ENCODE results near the gene MYBPH.

Gene MYBPH

DNA sequence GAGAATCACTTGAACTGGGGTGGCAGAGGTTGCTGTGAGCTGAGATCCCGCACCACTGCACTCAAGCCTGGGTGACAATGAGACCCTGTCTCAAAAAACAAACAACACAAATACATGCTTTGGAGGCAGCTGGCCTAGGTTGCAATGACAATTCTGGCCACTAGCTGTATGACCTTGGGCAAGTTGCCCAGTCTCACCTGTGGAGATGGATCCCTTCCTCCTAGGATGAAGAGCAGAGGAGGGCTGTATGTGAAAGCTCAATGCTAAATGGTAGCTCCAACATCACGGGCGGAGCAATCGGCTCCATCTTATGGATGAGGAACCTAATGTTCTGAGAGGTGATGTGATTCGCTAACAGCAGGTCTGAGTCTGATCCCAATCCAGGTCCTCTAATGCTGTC is 27.5 kb downstream of the MYBPH start:
- TF ChIP-seq OSR1 (CRISPR knock-in tag; IDR thresholded peaks at IDR 0.05), result no peak
- TF ChIP-seq ZNF8 (CRISPR knock-in tag; IDR thresholded peaks at IDR 0.05), result no peak
- TF ChIP-seq ISL1 (CRISPR knock-in tag; IDR thresholded peaks at IDR 0.05), result no peak
- no peak for TF ChIP-seq ZNF70 (CRISPR knock-in tag; IDR thresholded peaks at IDR 0.05)
- TF ChIP-seq SNAI2 (CRISPR knock-in tag; IDR thresholded peaks at IDR 0.05), result no peak
- no peak for TF ChIP-seq ZNF565 (CRISPR knock-in tag; conservative IDR thresholded peaks at IDR 0.05; ENCODE audit: low read depth)
- TF ChIP-seq ZFP3 (CRISPR knock-in tag; IDR thresholded peaks at IDR 0.05), result no peak
- ATAC-seq, result no peak

DNA sequence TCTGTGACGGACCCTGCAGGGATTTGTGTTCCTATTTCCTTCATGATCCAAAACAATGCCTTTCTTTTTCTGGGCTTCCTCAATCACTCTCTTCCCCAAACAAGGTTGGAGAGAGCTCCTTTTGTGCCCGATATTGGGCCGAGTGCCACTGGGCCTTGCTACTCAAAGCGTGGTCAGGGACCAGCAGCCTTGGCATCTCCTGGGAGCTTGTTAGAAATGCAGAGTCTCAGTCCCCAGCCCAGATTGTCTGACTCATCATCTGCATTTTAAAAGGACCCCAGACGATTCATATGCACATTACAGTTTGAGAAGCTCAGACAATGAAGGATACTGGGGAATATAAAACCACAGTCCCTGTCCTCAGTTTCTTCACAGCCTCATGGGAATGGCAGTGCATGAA is 28.2 kb downstream of the MYBPH start:
- no peak for ATAC-seq
- no peak for TF ChIP-seq ZNF8 (CRISPR knock-in tag; IDR thresholded peaks at IDR 0.05)

GRCh38 chr1:203146537-203146936 is 29.1 kb downstream of the MYBPH start:
- no peak for ATAC-seq
- TF ChIP-seq GLIS3 (CRISPR knock-in tag; IDR thresholded peaks at IDR 0.05) (no peak), ZNF565 (CRISPR knock-in tag; conservative IDR thresholded peaks at IDR 0.05; ENCODE audit: low read depth) (no peak), SNAI2 (CRISPR knock-in tag; IDR thresholded peaks at IDR 0.05) (no peak), OSR1 (CRISPR knock-in tag; IDR thresholded peaks at IDR 0.05) (no peak), ZFP30 (CRISPR knock-in tag; IDR thresholded peaks at IDR 0.05) (no peak), ISL1 (CRISPR knock-in tag; IDR thresholded peaks at IDR 0.05) (no peak), ZFP3 (CRISPR knock-in tag; IDR thresholded peaks at IDR 0.05) (no peak), ESRRG (CRISPR knock-in tag; IDR thresholded peaks at IDR 0.05) (no peak), ARNTL (CRISPR knock-in tag; IDR thresholded peaks at IDR 0.05; ENCODE audit: borderline replicate concordance, low read depth) (no peak), CREB5 (CRISPR knock-in tag; IDR thresholded peaks at IDR 0.05; ENCODE audit: low read depth) (no peak)

- no peak for ATAC-seq
- no peak for TF ChIP-seq BACH2 (CRISPR knock-in tag; IDR thresholded peaks at IDR 0.05; ENCODE audit: borderline replicate concordance)
- TF ChIP-seq ZNF70 (CRISPR knock-in tag; IDR thresholded peaks at IDR 0.05), result no peak
- no peak for TF ChIP-seq GLIS3 (CRISPR knock-in tag; IDR thresholded peaks at IDR 0.05)
- TF ChIP-seq OSR1 (CRISPR knock-in tag; IDR thresholded peaks at IDR 0.05), result no peak
- TF ChIP-seq ZNF565 (CRISPR knock-in tag; conservative IDR thresholded peaks at IDR 0.05; ENCODE audit: low read depth), result no peak
These were observed 29.6 kb downstream of the MYBPH start for GRCh38 chr1:203146042-203146369.

DNA sequence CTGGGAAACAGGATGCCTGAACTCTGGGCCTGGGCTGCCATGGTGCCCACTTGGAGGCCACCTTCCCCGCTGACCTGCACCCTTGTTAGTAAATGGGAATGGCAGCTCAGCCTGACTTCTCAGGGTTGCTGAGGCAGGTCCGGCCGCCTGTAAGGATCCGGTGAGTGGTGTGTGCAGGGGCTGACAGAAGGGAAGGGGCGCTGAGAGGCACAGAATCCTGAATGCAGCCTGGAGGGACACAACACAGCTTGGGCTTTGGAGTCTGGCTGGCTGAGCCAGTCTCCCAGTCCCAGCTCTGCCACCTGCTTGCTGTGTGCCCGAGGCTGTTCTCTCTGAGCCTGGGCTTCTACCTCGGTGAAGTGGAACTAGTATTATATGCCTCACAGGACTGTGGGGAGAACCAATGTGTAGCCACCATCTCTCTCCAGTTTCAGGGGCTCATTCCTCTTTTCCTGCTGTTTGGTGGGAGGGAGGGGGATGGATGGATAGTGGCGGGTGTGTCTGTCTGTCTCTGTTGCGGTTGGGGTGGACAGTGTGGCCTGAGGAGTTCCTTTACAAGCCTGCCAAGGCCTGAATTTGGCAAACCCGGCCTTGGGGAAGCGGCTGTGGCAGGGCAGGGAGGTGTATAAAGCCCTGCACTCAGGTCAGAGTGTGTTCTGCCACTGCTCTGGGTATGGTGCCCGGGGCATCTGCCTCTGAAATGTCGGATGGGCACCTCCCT is 30.1 kb downstream of the MYBPH start:
- TF ChIP-seq TOX (CRISPR knock-in tag; IDR thresholded peaks at IDR 0.05; ENCODE audit: borderline replicate concordance), result no peak
- no peak for TF ChIP-seq CREB5 (CRISPR knock-in tag; IDR thresholded peaks at IDR 0.05; ENCODE audit: low read depth)
- no peak for TF ChIP-seq GLIS3 (CRISPR knock-in tag; IDR thresholded peaks at IDR 0.05)
- TF ChIP-seq, protein P1, sequence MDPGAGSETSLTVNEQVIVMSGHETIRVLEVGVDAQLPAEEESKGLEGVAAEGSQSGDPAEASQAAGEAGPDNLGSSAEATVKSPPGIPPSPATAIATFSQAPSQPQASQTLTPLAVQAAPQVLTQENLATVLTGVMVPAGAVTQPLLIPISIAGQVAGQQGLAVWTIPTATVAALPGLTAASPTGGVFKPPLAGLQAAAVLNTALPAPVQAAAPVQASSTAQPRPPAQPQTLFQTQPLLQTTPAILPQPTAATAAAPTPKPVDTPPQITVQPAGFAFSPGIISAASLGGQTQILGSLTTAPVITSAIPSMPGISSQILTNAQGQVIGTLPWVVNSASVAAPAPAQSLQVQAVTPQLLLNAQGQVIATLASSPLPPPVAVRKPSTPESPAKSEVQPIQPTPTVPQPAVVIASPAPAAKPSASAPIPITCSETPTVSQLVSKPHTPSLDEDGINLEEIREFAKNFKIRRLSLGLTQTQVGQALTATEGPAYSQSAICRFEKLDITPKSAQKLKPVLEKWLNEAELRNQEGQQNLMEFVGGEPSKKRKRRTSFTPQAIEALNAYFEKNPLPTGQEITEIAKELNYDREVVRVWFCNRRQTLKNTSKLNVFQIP (CRISPR knock-in tag; IDR thresholded peaks at IDR 0.05; ENCODE audit: borderline replicate concordance, low read depth), result no peak
- TF ChIP-seq, protein P2, sequence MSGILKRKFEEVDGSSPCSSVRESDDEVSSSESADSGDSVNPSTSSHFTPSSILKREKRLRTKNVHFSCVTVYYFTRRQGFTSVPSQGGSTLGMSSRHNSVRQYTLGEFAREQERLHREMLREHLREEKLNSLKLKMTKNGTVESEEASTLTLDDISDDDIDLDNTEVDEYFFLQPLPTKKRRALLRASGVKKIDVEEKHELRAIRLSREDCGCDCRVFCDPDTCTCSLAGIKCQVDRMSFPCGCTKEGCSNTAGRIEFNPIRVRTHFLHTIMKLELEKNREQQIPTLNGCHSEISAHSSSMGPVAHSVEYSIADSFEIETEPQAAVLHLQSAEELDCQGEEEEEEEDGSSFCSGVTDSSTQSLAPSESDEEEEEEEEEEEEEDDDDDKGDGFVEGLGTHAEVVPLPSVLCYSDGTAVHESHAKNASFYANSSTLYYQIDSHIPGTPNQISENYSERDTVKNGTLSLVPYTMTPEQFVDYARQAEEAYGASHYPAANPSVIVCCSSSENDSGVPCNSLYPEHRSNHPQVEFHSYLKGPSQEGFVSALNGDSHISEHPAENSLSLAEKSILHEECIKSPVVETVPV (CRISPR knock-in tag; IDR thresholded peaks at IDR 0.05), result no peak
- no peak for TF ChIP-seq ZC3H10 (CRISPR knock-in tag; IDR thresholded peaks at IDR 0.05)
- no peak for TF ChIP-seq TSHZ2 (CRISPR knock-in tag; IDR thresholded peaks at IDR 0.05)
- TF ChIP-seq ISL1 (CRISPR knock-in tag; IDR thresholded peaks at IDR 0.05), result no peak
- TF ChIP-seq ZNF565 (CRISPR knock-in tag; conservative IDR thresholded peaks at IDR 0.05; ENCODE audit: low read depth), result no peak
- ATAC-seq, result peak; percentile 7; the same call in 2 of the 3 replicates
